GM18951 (cell line): ENCODE data around the gene PHLPP1.

ENCODE experiments used
- POLR2A ChIP-seq: IDR thresholded peaks from 4 replicates; pipeline ENCODE4 v1.6.1; 2011; ENCODE audit warnings: mild to moderate bottlenecking; ENCODE audit not compliant: insufficient read length, insufficient read depth; ENCODE audit errors: extremely low read depth
- in situ Hi-C: fragments of 300-500 bp; cut with MboI; formaldehyde crosslinking; loops from one replicate; pipeline ENCODE4 v1.12.0; 2022; ENCODE audit warnings: low sequenced_read_pairs, mixed read lengths, inconsistent platforms; ENCODE audit not compliant: unreplicated experiment

PHLPP1 gene

GRCh38 chr18:62715436-62715758 lies at the start of gene PHLPP1:
TSS of gene PHLPP1 (plus strand) at chr18:62715541. CDS start at chr18:62715684, 143 bp downstream.
- no peak for TF ChIP-seq POLR2A
- in situ Hi-C loops: loop anchor here (10.0 to 25.0 kb wide), 3 partner anchors 239 to 722 kb away; no protein-coding TSS in a partner anchor

GRCh38 chr18:62669225-62669624 lies 46.1 kb upstream of the PHLPP1 start:
- no peak for TF ChIP-seq POLR2A
- in situ Hi-C loops: no loop called here

DNA sequence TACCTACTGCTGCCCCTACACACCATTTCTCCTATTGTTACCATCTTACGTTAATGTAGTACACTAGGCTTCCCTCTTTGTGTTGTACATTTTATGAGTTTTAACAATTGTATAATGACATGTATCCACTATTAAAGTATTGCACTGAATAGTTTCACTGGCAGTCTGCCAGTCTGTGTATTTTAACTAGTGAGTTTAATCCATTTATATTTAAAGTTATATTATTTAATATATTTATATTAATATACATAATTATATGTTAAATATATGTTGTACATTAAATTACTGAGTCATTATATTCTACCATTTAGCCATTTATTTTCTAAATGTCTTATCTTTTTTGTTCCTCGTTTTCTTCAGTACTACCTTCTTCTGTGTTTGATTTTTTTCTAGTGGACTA lies 44.8 kb upstream of the PHLPP1 start:
- in situ Hi-C loops: no loop called here

GRCh38 chr18:62672600-62672999 lies 42.7 kb upstream of the PHLPP1 start:
- no peak for TF ChIP-seq POLR2A
- in situ Hi-C loops: no loop called here

More for the DNA sequence above, 44.8 kb upstream of the PHLPP1 start:
- TF ChIP-seq POLR2A: no peak

GRCh38 chr18:62678847-62679485 lies 36.4 kb upstream of the PHLPP1 start:
- TF ChIP-seq POLR2A: no peak
- in situ Hi-C loops: no loop called here

- in situ Hi-C loops: no loop called here
- no peak for TF ChIP-seq POLR2A
Measured at GRCh38 chr18:62682371-62682770, 33.0 kb upstream of the PHLPP1 start.

DNA sequence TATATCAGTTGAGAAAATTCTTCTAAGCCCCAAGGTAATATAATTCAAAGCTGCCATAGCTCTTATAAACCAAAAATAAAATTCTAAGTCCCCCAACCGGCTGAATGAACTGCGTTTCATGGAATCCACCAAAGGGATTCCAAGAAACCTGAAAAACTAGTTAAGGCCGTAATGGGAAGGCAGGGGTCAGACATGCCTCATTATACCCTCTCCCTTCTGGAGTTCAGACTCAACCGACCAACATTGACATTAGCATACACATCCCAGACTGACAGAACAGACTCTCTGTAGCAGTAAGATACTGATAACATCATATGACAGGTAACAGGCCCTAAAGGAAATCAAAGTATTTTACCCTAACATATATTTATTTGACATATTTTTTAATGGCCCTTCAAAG lies 31.4 kb upstream of the PHLPP1 start:
- no peak for TF ChIP-seq POLR2A
- in situ Hi-C loops: no loop called here

- in situ Hi-C loops: no loop called here
- TF ChIP-seq POLR2A: no peak
Measured at GRCh38 chr18:62688743-62689317, 26.5 kb upstream of the PHLPP1 start.

- TF ChIP-seq POLR2A: no peak
Measured at GRCh38 chr18:62690236-62690815, 25.0 kb upstream of the PHLPP1 start.

DNA sequence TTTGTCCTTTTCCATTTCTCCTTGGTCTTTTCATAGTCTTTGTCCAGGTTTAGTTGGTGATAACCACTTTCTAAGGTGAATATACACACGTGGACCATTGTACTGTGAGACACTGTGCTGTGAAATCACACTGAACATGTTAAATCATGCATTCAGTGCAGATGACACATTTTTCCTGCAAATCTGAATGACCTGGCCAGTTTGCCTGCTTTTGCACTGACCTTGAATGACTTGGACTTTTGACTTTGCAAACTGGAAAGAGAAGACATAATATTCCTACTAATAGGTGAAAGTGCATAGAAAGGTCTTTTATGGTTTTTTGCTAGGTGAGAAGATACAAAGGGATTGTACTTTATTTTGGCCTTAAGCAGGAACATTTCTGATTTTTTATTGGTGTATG lies 21.7 kb upstream of the PHLPP1 start:
- in situ Hi-C loops: no loop called here
- no peak for TF ChIP-seq POLR2A

More at GRCh38 chr18:62690236-62690815, 25.0 kb upstream of the PHLPP1 start:
- in situ Hi-C loops: no loop called here

DNA sequence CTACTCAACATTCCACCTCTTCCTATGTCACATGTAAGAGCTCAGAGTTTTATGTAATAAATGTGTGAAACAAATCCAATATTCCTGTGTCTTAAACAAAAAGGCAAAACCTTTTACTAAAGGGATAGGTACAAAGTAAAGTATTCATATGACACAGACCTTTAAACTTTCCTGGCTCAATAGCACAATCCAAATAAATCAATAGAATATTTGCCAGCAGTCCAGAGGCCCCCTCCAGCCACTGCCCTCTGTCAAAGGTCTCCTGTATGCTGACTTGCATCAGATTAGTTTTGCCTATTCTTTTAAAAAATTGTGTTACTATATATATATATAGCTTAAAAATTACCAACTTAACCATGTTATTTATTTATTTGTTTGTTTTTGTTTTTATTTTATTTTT lies 17.7 kb upstream of the PHLPP1 start:
- in situ Hi-C loops: no loop called here
- no peak for TF ChIP-seq POLR2A

GRCh38 chr18:62702259-62702658 lies 13.1 kb upstream of the PHLPP1 start:
- in situ Hi-C loops: loop anchor here (25.0 kb wide), 2 partner anchors 635 to 735 kb away; no protein-coding TSS in a partner anchor
- TF ChIP-seq POLR2A: no peak

- in situ Hi-C loops: loop anchor here (25.0 kb wide), 2 partner anchors 630 to 730 kb away; no protein-coding TSS in a partner anchor
Measured at GRCh38 chr18:62706879-62707278, 8.5 kb upstream of the PHLPP1 start.

DNA sequence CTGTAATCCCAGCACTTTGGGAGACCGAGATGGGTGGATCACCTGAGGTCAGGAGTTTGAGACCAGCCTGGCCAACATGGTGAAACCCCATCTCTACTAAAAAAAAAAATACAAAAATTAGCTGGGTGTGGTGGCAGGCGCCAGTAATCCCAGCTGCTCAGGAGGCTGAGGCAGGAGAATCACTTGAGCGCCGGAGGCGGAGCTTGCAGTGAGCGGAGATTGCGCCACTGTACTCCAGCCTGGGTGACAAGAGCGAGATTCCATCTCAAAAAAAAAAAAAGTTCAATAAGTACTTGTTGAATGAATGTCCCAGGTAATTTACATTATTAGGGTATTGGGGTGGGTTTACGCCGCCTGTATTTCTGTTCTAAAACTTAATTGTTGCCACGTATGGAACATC lies 5.4 kb upstream of the PHLPP1 start:
- in situ Hi-C loops: loop anchor here (10.0 to 25.0 kb wide), 3 partner anchors 245 to 727 kb away; no protein-coding TSS in a partner anchor
